Gastroesophageal sphincter (tissue), 3 donors: ENCODE measurements around the gene MRTFB.

Experiments used
- CTCF ChIP-seq, 4 experiments: fragments of 200-600 bp in 2 of 4; fragments of 450-650 bp in 2 of 4; sonication (generic) in 1 of 4; IDR thresholded peaks; one replicate each; pipeline ENCODE4 v1.5.1; 2017 to 2019; ENCODE audit warnings: antibody characterized with exemption in 4 of 4, mild to moderate bottlenecking in 2 of 4, moderate library complexity in 2 of 4
- EP300 ChIP-seq: sonication (generic); formaldehyde crosslinking; IDR thresholded peaks from one replicate; pipeline ENCODE4 v1.6.1; 2017; ENCODE audit warnings: antibody characterized with exemption, mild to moderate bottlenecking
- POLR2A ChIP-seq, 2 donors: fragments of 450-650 bp; IDR thresholded peaks; one replicate each; pipeline ENCODE4 v1.6.1; 2017; ENCODE audit warnings: antibody characterized with exemption in 2 of 2, mild to moderate bottlenecking in 2 of 2, moderate library complexity in 1 of 2
- POLR2AphosphoS5 ChIP-seq: sonication (generic); formaldehyde crosslinking; IDR thresholded peaks from one replicate; pipeline ENCODE4 v1.6.1; 2017; ENCODE audit warnings: antibody characterized with exemption

GRCh38 chr16:14061732-14062259, 9.3 kb upstream of the MRTFB start:
- TF ChIP-seq CTCF (IDR thresholded peaks at IDR 0.05) = no peak
- no peak for TF ChIP-seq POLR2A (IDR thresholded peaks at IDR 0.05)
- TF ChIP-seq POLR2AphosphoS5 = no peak
- TF ChIP-seq EP300 = no peak
